Measurements from ENCODE around the gene BMP8B.
"Not testable (repeated sequence)": the region's sequence is repeated elsewhere in the genome, so short reads cannot be mapped to it uniquely, and the experiment has no call there.

Gene BMP8B

DNA sequence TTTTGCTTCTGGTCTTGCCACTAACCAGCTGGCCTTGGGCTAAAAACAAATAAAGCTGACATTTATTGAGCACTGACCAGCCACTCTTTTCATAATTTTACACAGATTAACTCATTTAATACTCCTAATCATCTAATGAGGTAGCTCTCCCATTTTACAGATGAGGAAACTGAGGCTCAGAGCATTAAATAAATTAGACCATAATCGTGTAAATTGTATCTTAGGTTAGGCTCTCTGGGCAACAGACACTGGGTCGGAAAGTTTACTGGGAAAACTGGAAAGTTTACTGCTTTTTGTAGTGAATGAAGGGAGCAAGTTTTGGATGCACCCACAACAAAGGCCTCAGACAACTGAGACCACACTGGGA lies 7.3 kb downstream of the BMP8B start:
- no peak overlapping the region for H3K4me3 ChIP-seq (ENCODE audit: low read depth, low read length)
- TF ChIP-seq, protein P1, sequence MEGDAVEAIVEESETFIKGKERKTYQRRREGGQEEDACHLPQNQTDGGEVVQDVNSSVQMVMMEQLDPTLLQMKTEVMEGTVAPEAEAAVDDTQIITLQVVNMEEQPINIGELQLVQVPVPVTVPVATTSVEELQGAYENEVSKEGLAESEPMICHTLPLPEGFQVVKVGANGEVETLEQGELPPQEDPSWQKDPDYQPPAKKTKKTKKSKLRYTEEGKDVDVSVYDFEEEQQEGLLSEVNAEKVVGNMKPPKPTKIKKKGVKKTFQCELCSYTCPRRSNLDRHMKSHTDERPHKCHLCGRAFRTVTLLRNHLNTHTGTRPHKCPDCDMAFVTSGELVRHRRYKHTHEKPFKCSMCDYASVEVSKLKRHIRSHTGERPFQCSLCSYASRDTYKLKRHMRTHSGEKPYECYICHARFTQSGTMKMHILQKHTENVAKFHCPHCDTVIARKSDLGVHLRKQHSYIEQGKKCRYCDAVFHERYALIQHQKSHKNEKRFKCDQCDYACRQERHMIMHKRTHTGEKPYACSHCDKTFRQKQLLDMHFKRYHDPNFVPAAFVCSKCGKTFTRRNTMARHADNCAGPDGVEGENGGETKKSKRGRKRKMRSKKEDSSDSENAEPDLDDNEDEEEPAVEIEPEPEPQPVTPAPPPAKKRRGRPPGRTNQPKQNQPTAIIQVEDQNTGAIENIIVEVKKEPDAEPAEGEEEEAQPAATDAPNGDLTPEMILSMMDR (IDR thresholded peaks at IDR 0.05; ENCODE audit: borderline replicate concordance, insufficient read depth, low read depth, low read length) = no peak

DNA sequence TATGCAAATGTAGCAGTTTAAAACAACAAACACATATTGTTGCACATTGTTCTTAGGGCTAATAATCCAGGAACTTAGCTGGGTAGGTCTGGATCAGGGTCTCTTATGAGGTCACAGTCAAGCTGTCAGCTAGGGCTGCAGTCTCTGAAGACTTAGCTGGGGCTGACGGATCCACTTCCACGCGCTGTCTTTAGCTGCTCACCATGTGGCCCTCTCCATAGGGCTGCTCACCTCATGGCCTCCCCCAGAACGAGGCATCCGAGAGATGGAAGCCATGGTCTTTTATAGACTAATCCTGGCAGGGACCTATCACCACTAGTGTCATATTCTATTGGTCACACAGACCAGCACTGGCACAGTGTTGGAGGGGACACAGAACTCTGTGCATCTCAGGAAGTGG lies 8.8 kb downstream of the BMP8B start:
- TF ChIP-seq, protein P1 (IDR thresholded peaks at IDR 0.05; ENCODE audit: borderline replicate concordance, insufficient read depth, low read depth, low read length) = no peak
- no peak overlapping the region for H3K4me3 ChIP-seq (ENCODE audit: low read depth, low read length)

DNA sequence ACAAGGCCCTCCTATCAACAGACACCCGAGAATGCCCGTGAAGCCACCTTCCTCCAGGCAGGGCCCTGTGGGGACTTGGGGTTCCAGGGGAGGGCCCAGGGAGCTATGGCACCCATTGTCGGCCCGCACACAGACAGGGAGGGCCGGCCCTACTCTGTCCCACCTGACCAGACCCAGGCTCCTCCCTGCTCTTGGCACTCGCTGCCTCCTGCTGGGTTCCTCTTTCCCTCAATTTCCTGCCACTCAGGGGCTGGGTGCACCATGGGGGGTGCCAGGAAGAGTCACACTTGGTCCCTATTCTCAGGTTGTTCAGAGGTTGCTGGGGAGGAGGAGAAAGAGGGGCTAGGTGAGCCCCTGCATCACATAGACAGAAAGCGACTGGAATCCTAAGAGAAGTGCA lies 9.5 kb downstream of the BMP8B start:
- no peak overlapping the region for H3K4me3 ChIP-seq (ENCODE audit: low read depth, low read length)
- TF ChIP-seq, protein P1 (IDR thresholded peaks at IDR 0.05; ENCODE audit: borderline replicate concordance, insufficient read depth, low read depth, low read length) = no peak

DNA sequence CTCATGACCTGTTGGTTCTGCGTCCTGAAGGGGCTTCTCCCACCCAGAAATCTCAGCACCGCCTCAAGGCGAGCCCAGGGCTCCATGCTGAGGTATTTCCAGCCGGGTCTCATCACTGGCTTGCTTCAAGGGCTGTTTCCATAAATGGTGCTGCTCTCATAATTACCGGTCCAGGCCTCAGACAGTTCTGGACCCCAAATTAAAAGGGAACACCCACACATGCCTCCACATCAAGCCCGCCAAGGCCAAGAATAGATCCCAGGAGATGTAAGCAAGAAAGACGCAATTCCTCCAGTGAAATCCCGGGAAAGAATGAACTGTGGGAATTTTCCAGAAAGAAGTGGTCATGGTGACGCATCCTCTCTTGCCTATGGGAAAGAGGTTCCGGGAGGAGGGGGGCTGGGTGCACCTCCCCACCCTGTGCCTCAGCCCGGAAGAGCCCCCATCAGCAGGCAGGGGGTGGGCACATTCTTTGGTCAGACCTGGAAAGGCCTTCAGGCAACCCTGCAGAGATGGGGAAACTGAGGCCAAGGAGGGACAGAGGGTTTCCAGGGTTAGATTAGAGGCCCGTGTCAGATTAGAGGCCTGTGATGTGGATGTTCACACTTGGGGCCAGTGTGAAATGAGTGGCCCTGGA lies 10.1 kb downstream of the BMP8B start:
- H3K4me3 ChIP-seq (ENCODE audit: low read depth, low read length) = not testable (repeated sequence)

DNA sequence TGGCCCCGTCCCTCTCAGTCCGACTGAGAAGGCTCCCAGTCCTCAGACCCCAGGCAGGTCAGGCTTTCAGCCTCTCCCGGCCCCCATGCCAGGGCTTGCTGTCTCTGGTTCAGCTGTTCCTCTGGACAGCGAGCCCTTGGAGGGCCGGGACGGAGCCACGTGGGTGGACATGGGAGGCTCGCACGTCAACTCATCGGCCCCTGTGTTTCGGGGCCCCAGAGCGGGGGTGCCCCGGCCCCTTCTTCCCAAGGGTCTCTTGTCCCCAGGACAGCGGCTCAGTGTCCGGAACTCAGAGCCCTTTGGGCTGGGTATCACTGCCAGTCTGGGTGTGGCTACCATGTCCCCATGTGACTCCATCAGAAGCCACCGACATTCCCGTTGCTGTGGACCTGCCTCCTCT lies 10.8 kb downstream of the BMP8B start:
- not testable (repeated sequence) for H3K4me3 ChIP-seq (ENCODE audit: low read depth, low read length)

DNA sequence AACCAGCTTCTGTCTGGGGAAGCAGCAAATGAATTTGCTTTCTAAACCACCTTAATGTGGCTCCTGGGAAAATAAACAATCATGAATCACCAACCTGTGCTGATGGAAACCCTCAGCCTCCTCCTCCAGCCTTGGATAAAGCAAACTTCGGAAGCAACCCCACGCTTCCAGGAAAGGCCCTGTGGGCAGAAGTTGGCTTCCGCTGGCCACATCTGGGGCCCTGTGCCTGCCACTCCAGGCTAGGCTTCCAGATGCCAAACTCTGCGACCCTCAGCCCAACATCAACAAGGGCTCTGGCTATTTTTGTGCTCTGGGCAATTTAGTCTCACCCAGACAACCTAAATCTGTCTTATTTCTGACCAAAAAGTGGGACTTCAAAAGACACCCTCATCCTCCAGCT lies 11.4 kb downstream of the BMP8B start:
- no peak overlapping the region for H3K4me3 ChIP-seq (ENCODE audit: low read depth, low read length)
- TF ChIP-seq, protein P1 (IDR thresholded peaks at IDR 0.05; ENCODE audit: borderline replicate concordance, insufficient read depth, low read depth, low read length) = no peak

DNA sequence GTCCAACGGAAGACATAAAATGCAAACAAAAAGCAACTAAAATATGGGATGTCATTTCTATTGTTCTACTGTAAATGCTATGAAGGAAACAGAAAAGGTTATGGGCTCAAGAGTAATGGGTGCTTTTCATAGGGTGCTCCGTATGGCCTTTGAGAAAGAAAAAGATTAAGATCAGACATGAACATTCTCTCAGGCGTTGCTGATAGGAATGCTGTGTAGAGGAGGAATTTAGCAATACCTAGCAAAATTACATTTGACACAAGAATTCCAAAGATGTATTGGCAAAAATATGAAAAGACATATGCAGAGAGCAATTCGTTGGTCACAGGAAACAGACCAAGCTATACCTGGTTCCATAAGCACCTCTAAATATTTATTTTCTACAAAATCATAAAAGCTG lies 11.8 kb downstream of the BMP8B start:
- TF ChIP-seq, protein P1 (IDR thresholded peaks at IDR 0.05; ENCODE audit: borderline replicate concordance, insufficient read depth, low read depth, low read length) = no peak
- H3K4me3 ChIP-seq (ENCODE audit: low read depth, low read length) = no peak overlapping the region

DNA sequence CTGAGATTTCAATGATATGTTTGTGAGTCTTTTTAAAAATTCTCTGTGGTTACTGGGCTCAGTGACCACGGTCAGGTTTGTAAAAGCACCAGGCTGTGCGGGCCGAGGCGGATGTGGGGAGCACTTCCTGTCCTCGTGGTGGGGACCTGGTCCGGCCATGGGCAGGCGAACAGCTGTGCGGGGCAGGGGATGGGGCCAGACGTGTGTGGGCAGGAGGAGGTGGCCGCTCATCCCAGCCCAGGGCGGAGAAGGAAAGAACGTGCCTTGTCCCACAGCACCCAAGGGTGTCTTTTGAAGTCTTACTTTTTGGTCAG lies 12.3 kb downstream of the BMP8B start:
- TF ChIP-seq, protein P1 (IDR thresholded peaks at IDR 0.05; ENCODE audit: borderline replicate concordance, insufficient read depth, low read depth, low read length) = no peak
- no peak overlapping the region for H3K4me3 ChIP-seq (ENCODE audit: low read depth, low read length)

DNA sequence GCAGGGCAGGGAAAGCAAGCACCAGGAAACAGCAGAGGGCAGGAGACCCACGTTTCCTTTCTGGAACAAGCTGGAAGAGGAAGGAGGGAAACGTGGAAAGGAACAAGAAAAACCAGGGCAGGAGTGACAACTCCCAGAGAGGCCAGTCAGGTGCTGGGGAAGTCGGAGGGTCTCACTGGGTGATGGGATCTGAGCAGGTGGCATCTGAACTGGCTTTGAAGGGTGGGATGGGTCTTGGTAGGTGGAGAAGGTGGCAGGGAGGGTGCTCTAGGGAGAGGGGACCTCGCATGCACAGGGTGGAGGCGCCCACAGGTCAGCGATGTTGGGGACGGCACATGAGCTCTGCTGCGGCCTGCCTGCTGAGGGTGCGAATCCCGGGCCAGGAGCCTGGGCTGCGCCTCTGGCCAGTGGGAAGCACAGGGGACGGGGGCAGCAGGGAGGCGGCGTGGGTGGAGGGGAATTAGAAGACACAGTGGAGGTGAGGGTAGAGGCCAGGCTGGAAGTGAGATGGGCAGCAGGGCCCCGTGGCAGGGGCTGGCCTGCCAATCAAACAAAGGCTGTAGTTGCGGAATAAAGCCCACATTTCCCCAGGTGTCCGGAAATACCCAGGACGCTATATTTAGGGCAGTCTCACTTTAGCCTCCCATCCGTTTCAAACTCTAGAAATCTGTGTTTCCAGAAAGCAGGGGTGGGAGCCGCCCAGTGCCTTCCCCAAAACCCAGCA lies 12.8 kb downstream of the BMP8B start:
- not testable (repeated sequence) for H3K4me3 ChIP-seq (ENCODE audit: low read depth, low read length)

DNA sequence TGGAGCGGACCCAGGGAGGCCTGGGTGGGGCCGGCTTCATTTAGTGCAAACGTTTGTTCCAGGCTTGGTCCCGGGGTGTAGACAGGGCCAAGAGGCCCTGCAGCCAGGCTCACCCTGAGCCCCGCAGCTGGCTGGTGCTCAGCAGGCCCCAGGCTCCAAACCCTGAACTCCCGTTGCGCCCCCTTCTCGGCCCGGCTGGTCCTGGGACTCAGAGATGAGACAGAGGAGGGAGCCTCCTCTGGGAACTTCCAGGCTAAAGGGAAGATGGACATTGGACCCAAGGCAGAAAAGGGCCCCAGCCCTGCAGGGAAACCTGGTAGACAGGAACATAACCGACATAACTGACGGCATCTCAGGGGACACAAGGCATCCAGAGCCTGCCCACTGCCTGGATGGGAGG lies 13.5 kb downstream of the BMP8B start:
- H3K4me3 ChIP-seq (ENCODE audit: low read depth, low read length) = not testable (repeated sequence)

DNA sequence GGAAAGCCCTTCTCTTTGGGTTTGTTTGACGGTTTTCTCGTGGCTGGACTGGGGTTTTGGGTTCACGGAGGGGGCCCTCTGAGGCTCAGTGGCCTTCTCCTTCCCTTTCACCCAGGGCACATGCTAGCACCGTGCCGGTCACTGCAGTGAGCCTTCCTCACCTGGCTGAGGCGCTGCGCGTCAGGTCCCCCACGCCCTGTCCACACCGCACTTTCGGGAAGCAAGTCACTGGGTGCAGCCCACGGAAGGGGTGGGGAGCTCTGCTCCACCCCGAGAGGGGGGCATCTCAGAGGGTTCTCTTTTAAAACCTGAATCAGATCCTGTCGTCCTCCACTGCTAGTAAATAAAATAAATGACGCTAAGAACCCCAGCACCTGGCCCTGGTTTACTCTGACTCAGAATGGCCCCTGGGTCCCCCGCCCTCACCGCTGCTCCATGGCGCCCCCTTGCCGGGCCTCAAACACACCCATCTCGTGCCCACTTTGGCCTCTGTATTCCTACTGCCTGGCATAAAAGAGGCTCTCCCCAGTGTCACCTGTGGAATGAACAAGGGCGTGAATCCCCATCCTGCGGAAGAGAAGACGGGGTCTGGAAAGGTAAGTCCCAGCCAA lies 15.2 kb downstream of the BMP8B start:
- H3K4me3 ChIP-seq (ENCODE audit: low read depth, low read length) = not testable (repeated sequence)

DNA sequence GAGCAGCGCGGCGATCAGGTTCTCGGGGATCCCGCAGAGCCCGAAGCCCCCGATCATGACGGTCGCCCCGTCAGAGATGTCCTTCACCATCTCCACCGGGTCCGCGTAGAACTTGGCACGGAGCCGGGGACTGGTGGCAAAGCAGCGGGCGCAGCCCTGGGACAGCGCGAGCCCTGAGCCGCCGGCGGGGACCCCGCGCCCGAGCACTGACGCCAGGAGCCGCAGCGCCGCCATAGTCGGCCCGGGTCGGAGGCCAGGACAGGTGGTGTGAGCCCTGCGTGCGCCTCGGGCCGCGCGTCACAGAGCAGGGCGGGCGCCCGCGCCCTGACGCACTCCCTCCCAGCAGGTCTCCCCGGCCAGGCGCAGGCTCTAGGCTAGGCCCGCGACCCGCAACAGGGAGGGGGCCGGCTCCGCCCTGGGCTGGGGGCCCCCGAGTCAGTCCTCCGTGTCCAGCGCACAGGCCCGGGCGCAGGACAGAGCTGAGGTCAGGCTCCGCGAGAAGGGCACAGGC lies 17.6 kb downstream of the BMP8B start, which contains the start of gene OXCT2:
Gene OXCT2, minus strand, starts transcription at position 327 of the 511 bp plus-strand sequence. Its CDS starts 93 bp downstream, at position 234.
- H3K4me3 ChIP-seq (ENCODE audit: low read depth, low read length) = not testable (repeated sequence)
